Measurements from ENCODE around the gene FLNB. TPM values are rescaled to one million over a fixed set of nuclear protein-coding genes. Genes with fewer than 3 reads are reported as not detected.
A peak's percentile ranks its signal among the peaks of the same experiment; 100 is the strongest.

The FLNB gene
- total RNA-seq, 4 donors from 2014 or later, result 282 to 707 (median 563) TPM

DNA sequence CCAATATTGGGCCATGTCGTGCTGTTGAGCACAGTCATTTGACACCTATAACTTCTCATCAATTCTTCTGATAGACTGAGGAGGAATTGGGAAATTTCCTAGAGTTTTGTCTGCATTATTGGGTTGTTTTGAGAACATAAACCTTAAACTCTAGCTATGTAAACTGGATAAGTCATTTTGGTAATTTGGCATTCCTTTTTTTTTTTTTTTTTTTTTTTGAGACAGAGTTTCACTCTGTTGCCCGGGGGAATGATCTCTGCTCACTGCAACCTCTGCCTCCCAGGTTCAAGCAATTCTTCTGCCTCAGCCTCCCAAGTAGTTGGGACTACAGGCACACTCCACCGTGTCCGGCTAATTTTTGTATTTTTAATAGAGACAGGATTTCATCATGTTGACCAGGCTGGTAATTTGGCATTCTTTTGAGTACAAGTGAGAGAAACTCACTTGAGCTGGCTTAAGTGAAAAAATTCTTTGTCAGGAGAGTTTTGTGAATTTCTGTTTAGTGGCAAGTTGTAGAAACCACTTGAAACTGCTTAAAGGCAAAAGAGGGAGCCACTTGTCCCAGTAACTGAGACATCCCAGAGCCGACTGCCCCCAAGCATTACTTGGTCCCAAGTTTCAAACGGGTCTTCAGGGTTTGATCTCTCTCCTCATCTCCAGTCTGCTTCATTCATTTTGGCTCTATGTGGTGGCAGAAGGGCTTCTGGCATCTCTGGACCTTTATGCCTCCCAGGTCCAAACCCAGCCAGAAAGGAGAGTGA is 34.9 kb downstream of the FLNB start:
- DNase-seq, result no peak
- Histone ChIP-seq H3K36me3 (no peaks in the 10 kb centered on the region), H3K27ac (peak overlapping the region; percentile 43 to 79 (median 66)), H3K4me1 (peaks cover 30 to 61% (median 47%) of the 10 kb centered on the region in 4 donors), H3K4me3 (no peak overlapping the region), H3K27me3 (no peaks in the 10 kb centered on the region), H3K9me3 (no peaks in the 10 kb centered on the region)
- intact Hi-C loops (cut with DNase I; ENCODE audit: low total_unique reads), result no loop called here
- in situ Hi-C loops (cut with MboI; ENCODE audit: low pct_ligation_motif_present in 1 of 4, low pct_unique_long_range_greater_than_20kb in 1 of 4, low sequenced_read_pairs in 3 of 4), result no loop called here
- no peak for TF ChIP-seq EP300 (IDR thresholded peaks at IDR 0.05; ENCODE audit: low read depth)
- WGBS, 2 donors (ENCODE audit: low coverage in 1 of 2), result 69 to 81% methylated on average over 2 to 6 of the region's 6 CpGs

DNA sequence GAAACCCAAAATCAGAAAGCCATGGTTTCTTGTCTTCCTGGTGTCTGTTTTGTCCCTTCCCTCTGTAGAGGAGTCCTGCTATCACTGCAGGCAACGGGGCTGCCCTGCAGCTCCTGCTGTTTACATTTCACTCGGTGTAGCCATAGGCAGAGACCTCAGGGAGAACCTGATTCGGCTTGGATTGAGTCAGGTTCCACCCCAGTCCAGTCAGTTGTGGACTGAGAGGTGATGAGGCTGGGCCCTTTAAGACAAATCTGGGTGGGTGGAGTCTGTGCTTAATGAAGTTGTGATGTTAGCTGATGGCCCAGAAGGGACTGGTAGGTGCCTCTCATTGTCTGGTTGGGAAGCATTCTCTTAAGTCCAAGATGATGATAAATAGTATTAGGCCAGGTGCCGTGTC is 35.7 kb downstream of the FLNB start:
- Histone ChIP-seq H3K27ac (peak overlapping the region; percentile 23 to 79 (median 52)), H3K4me1 (peaks cover 37 to 61% (median 47%) of the 10 kb centered on the region in 4 donors), H3K27me3 (no peaks in the 10 kb centered on the region), H3K36me3 (no peaks in the 10 kb centered on the region), H3K9me3 (no peaks in the 10 kb centered on the region), H3K4me3 (no peak overlapping the region)
- in situ Hi-C loops (cut with MboI; ENCODE audit: low pct_ligation_motif_present in 1 of 4, low pct_unique_long_range_greater_than_20kb in 1 of 4, low sequenced_read_pairs in 3 of 4), result no loop called here
- intact Hi-C loops (cut with DNase I; ENCODE audit: low total_unique reads), result no loop called here
- 55% methylated on average over 4 of the region's 4 CpGs; no CpG with 5 or more reads in 1 of the 2 donors for WGBS, 2 donors (ENCODE audit: low coverage in 1 of 2)
- no peak for DNase-seq
- TF ChIP-seq, protein P1, sequence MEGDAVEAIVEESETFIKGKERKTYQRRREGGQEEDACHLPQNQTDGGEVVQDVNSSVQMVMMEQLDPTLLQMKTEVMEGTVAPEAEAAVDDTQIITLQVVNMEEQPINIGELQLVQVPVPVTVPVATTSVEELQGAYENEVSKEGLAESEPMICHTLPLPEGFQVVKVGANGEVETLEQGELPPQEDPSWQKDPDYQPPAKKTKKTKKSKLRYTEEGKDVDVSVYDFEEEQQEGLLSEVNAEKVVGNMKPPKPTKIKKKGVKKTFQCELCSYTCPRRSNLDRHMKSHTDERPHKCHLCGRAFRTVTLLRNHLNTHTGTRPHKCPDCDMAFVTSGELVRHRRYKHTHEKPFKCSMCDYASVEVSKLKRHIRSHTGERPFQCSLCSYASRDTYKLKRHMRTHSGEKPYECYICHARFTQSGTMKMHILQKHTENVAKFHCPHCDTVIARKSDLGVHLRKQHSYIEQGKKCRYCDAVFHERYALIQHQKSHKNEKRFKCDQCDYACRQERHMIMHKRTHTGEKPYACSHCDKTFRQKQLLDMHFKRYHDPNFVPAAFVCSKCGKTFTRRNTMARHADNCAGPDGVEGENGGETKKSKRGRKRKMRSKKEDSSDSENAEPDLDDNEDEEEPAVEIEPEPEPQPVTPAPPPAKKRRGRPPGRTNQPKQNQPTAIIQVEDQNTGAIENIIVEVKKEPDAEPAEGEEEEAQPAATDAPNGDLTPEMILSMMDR (IDR thresholded peaks at IDR 0.05), result no peak
- TF ChIP-seq EP300 (IDR thresholded peaks at IDR 0.05; ENCODE audit: low read depth), result no peak
- TF ChIP-seq POLR2AphosphoS5 (IDR thresholded peaks at IDR 0.05), result no peak
- TF ChIP-seq POLR2A (IDR thresholded peaks at IDR 0.05), result no peak

DNA sequence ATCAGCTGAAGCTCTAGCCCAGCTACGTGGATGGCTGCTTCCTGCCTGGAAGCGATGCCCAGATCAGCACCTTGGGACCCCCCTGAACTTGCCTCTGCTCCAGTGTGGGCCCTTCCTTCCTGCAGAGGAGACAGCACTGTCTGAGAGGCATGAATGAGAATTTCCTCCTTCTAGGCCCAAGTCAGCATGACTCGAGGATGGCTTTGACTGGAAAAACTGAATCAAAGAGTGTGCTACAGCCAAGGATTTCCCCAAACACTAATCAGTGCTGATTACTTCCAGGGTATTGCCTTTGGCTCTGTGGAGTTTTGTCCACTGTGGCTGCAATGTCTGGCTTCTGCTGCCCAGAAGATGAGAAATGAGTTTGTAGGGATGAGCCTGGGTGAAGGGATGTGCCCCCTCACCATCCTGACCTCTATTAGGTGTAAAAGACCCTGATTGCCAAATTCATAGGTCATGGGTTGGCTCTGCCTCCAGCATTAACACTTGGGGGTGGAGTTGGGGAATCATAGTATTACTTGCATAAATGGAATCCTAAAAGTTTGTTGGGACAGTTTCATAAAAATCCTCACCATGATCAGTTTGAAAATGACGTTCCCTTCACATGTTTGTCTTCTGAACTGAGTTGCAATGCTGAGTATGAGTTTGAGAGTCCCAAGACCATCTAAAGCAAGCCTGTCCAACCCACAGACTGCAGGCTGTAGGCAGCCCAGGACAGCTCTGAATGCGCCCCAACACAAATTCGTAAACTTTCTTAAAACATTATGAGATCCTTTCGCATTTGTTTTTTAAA is 36.7 kb downstream of the FLNB start:
- no peaks in the 10 kb centered on the region for H3K36me3 ChIP-seq
- no peak overlapping the region for H3K4me3 ChIP-seq
- no peaks in the 10 kb centered on the region for H3K9me3 ChIP-seq
- intact Hi-C loops (cut with DNase I; ENCODE audit: low total_unique reads) (no loop called here), in situ Hi-C loops (cut with MboI; ENCODE audit: low pct_ligation_motif_present in 1 of 4, low pct_unique_long_range_greater_than_20kb in 1 of 4, low sequenced_read_pairs in 3 of 4) (no loop called here)
- no peak for DNase-seq
- H3K27ac ChIP-seq, result peak overlapping the region; percentile 23 to 79 (median 52)
- 82% methylated on average over 7 of the region's 7 CpGs; no CpG with 5 or more reads in 1 of the 2 donors for WGBS, 2 donors (ENCODE audit: low coverage in 1 of 2)
- no peaks in the 10 kb centered on the region for H3K27me3 ChIP-seq
- peak in 1 of 3 donors; percentile 8 for TF ChIP-seq POLR2AphosphoS5 (IDR thresholded peaks at IDR 0.05)
- TF ChIP-seq, protein P1 (IDR thresholded peaks at IDR 0.05), result no peak
- no peak for TF ChIP-seq POLR2A (IDR thresholded peaks at IDR 0.05)
- no peak for TF ChIP-seq EP300 (IDR thresholded peaks at IDR 0.05; ENCODE audit: low read depth)
- H3K4me1 ChIP-seq, result peaks cover 38 to 61% (median 45%) of the 10 kb centered on the region in 4 donors

DNA sequence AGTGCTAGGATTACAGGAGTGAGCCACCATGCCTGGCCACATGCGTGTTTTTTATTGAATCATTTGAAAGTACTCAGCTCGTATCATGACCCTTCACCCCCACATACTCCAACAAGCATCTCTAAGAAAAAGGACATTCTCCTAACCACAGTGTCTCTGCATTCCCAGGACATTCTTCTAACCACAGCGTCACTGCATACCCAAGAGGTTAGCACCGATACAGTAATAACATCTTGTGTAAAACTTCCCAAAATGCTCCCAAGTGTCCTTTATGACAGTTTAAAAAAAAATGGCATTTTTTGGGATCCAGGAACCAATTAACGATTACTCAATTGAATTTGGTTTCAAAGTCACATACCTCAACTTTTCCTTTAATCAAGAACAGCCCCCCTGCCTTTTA is 39.6 kb downstream of the FLNB start:
- peak overlapping the region; percentile 74 to 81 (median 80) for H3K27ac ChIP-seq
- intact Hi-C loops (cut with DNase I; ENCODE audit: low total_unique reads) (no loop called here), in situ Hi-C loops (cut with MboI; ENCODE audit: low pct_ligation_motif_present in 1 of 4, low pct_unique_long_range_greater_than_20kb in 1 of 4, low sequenced_read_pairs in 3 of 4) (no loop called here)
- DNase-seq, result no peak
- peaks cover 26 to 60% (median 38%) of the 10 kb centered on the region in 4 donors for H3K4me1 ChIP-seq
- no peaks in the 10 kb centered on the region for H3K27me3 ChIP-seq
- no peak overlapping the region for H3K4me3 ChIP-seq
- TF ChIP-seq POLR2AphosphoS5 (IDR thresholded peaks at IDR 0.05), result no peak
- no peaks in the 10 kb centered on the region for H3K9me3 ChIP-seq
- WGBS, 2 donors (ENCODE audit: low coverage in 1 of 2), result 82 to 85% methylated on average over 3 to 5 of the region's 5 CpGs
- no peaks in the 10 kb centered on the region for H3K36me3 ChIP-seq

DNA sequence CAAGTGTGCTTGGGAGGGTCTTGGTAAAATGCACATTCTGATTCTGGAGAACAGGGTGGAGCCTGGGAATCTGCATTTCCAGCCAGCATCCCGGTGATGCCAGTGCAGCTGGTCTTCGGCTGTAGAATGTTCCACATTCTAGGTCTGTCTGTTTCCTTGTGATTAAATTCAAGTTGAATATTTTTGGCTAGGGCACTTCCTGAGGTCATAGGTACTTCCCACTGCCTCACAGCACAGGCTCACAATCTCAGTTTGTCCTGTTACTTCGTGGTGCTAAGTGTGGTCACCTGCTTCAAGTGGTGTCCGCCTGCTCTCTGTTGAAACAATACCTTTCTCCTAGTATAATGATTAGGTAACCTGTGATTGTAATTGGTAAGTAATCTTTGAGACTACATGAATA is 40.1 kb downstream of the FLNB start:
- no peak for DNase-seq
- 25 to 68% methylated on average over 2 to 4 of the region's 4 CpGs for WGBS, 2 donors (ENCODE audit: low coverage in 1 of 2)
- intact Hi-C loops (cut with DNase I; ENCODE audit: low total_unique reads) (no loop called here), in situ Hi-C loops (cut with MboI; ENCODE audit: low pct_ligation_motif_present in 1 of 4, low pct_unique_long_range_greater_than_20kb in 1 of 4, low sequenced_read_pairs in 3 of 4) (no loop called here)
- Histone ChIP-seq H3K27ac (peak overlapping the region; percentile 74 to 81 (median 80)), H3K36me3 (no peaks in the 10 kb centered on the region), H3K4me1 (peaks cover 26 to 60% (median 40%) of the 10 kb centered on the region in 4 donors), H3K4me3 (no peak overlapping the region), H3K27me3 (no peaks in the 10 kb centered on the region), H3K9me3 (no peaks in the 10 kb centered on the region)
- no peak for TF ChIP-seq POLR2A (IDR thresholded peaks at IDR 0.05)
- no peak for TF ChIP-seq POLR2AphosphoS5 (IDR thresholded peaks at IDR 0.05)
- TF ChIP-seq, protein P1 (IDR thresholded peaks at IDR 0.05), result no peak
- TF ChIP-seq EP300 (IDR thresholded peaks at IDR 0.05; ENCODE audit: low read depth), result no peak
